ENCODE results near the gene MEGF11.

Gene MEGF11

DNA sequence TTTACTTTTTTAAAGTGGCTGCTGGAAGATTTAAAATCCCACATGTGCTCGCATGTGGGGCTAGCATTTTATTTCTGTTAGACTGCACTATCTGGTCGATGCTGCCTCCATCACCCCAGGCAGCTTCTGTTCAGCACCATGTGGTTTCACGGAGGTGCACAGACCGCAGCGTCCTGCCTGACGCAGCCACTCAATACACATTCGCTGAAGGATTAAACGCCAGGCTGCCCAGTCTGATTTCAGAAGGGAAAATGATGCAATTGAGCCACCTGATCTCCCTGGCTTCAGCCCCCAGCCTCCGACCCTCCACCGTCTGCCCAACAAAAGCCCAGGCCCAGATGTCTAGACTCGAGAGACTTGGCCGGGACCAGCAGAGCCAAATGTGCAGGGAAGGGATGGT, 84.5 kb downstream of the MEGF11 start:
- peak; percentile 52 for DNase-seq

GRCh38 chr15:66167854-66168253, 85.7 kb downstream of the MEGF11 start:
- DNase-seq: no peak

DNA sequence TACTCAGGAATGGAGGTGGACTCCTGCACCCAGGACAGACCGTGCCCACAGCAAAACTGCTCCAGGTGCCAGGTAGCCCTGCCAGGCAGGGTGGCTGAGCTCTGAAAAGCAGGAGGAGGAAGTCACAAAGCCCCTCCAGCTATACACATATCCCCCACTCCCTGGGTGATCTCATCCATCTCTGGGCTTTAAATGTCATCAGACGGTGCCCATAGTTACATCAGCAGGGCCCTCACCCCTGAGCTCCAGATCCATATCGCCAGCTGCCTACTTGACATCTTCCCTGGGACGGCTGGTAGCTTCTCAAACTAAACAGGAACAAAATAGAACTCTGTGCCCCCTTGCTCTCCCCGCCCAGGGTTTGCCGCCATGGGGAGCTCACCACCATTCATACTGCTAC, 87.7 kb downstream of the MEGF11 start:
- peak; percentile 13 for DNase-seq

DNA sequence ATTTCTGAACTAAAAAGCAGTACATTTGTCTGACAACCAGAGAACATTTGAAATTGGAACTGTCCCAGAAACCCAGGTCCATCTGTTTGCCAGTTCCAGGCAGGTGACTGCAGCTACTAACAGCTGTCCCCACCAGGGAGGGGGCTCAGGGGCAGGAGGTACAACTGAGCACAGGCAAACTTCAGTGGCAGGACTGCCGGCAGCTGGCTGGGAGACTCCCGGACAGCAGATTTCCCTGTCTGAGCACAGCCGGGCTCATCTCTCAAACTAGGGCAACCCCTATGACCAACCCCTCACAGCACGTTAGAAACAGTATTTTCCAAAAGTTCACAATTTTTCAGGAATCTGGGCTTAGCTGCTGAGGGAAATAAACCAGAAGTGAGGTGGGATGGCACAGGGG, 88.8 kb downstream of the MEGF11 start:
- no peak for DNase-seq

GRCh38 chr15:66163553-66163952, 90.0 kb downstream of the MEGF11 start:
- no peak for DNase-seq

- no peak for DNase-seq
Observed at GRCh38 chr15:66162286-66162685, 91.3 kb downstream of the MEGF11 start.

DNA sequence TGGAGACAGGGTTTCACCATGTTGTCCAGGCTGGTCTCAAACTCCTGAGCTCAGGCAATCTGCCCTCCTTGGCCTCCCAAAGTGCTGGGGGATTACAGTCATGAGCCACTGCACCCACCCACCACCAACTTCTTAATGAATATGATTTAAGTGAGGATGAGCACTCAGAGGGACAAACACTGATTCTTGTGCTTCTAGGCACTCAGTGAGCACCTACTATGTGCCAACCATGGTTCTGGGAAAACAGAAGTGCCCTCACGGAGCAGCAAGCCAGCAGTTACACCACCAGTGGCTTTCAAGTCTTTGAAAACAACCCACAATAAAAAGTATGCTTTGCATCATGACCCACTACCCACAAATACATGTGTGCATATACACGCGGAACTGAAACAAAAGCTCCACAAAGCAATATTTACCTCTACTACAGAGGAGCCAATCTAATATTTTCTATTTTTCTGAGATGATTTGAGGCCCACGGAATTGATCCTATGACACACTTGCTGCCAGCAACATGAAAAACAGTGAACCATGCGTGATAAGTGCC, 91.9 kb downstream of the MEGF11 start:
- DNase-seq: no peak

GRCh38 chr15:66161108-66161507, 92.4 kb downstream of the MEGF11 start:
- DNase-seq: no peak

DNA sequence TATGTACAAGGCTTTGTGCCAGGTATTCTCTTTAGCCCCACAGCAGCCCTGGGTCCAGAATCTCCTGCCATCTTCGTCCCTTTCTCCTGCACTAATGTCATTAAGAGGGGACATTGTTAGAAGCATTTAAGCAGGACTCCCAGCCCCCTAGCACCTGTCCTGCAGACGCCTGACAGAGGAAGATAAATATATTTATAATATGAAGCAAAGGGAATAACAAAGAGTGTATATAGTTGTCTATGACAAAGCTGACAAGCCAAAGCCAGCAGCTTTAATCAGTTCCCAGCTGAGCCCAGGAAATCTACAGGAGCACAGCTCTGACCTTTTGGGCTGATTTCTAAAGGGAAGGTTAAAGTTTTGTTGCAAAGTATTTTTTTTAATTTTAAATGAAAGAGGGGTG, 96.0 kb downstream of the MEGF11 start:
- no peak for DNase-seq

- DNase-seq: no peak
Observed at GRCh38 chr15:66156310-66156975, 97.1 kb downstream of the MEGF11 start.

DNA sequence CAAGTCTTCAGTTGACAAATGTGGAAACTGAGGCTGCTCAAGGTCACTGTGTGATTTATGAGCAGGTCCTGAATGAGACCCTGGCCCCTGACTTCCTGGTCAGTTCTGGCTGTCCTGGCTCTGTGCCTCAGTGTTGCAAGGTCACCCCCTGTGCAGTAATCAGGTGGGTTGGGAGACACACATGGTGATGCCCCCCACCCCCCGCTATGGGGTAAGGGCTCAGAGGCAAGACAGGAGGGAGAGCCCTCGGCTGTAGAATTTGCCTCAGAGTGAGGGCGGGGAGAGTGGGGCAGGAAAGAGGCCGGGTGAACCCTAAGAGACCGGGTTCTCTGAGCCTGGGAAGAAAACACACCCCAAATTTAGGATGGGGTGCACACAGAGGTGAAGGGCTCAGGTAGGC, 98.5 kb downstream of the MEGF11 start:
- no peak for DNase-seq

DNA sequence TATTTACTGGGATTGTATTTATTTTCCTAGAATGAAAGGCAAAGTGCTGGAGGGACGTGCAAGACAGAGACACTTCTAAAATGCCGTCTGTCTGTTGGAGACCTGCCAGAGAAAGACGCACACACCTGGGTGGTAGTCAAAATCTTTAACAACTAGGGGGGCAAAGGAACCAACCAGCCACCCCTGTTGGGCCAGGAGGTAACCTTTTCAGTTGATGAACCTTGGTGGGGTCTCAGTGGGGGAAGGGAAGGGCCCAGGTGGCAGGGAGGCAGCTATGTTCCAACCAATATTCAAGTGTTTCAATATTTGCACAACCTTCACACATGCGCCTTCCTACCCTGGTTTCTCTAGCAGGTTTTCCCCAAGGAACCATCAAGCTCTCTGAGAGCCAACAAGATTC, 99.0 kb downstream of the MEGF11 start:
- no peak for DNase-seq

DNA sequence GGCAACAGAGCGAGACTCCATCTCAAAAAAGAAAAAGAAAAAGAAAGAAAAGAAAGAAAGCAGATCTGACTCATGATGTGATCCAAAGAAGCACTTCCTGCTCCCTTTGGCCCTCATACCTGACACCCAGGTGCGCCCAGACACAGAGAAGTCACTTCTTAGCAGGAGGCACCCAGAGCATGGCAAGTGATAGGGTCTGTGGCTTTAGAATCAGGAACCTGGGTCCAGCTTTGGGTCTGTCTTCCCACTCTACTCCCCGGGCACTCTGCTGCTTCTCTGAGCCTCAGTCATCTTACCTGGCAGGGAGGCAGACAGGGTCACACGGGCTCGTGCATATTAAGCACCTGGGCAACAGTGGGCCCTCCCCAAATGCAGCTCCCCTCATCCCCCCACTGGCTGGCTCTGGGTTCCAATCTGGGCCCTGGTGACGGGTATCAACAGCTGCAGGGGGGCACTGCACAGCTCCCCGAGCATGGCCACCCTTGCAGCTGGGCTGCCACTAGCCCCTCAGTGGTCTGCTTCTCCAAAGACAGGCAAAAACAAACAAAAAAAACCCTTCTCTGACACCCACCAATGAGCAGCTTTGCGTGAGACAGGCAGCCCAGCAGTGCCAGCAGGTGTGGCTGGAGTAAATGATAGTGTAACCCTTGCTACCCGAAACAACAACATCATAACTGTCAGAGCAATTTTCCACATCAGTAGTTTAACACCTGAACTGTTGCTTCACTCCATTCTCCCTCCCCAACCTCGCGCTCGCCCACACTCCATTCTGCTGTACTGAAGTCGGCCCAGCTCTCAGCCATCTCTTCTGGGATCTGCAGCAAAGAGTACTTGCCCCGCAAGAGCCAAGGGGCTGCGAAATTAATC, 99.8 kb downstream of the MEGF11 start:
- DNase-seq: peak; percentile 27

- DNase-seq: no peak
Observed at GRCh38 chr15:66152650-66153049, 100.9 kb downstream of the MEGF11 start.

DNA sequence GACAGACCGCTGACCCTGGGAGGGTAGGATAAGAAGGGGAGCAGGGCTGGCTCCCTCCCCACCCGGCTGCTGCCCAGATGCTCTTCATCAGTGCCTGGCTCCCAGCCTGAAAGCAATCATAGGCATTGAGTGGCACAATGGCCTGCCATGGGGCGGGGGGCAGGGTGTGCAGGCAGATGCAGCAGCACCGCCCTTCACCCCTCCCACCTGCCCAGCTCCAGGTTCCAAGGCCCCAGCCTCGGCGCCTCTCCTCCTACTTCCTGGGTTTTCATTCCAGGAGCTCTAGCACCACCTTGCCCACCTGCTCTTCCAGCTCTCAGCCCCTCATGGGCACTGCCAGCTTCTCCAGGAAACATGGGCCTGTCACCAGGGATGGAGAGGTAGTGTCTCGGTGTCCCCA, 101.7 kb downstream of the MEGF11 start:
- peak; percentile 63 for DNase-seq

- no peak for DNase-seq
Observed at GRCh38 chr15:66149871-66150270, 103.7 kb downstream of the MEGF11 start.

DNA sequence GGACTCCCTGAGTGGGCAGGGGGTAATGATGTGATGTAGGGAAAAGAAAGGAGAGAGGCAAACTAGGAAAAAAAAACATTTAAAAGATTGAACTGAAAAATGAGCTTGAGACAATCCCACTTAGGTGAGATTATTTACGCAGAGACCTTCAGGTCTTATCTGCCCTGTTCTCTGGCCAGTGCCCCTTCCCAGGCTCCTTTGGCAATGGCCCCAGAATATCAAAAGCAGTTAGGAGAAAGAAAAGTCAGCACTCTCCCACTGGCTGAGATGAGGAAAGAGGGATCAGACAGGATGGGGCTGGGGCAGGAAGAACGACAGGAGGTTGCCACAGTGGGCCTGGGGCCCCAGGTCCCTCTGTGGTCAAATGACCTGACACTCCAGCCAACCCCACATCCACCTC, 105.4 kb downstream of the MEGF11 start:
- DNase-seq: no peak

- no peak for DNase-seq
Observed at GRCh38 chr15:66147440-66147839, 106.1 kb downstream of the MEGF11 start.

GRCh38 chr15:66145726-66146182, 107.8 kb downstream of the MEGF11 start:
- no peak for DNase-seq

DNA sequence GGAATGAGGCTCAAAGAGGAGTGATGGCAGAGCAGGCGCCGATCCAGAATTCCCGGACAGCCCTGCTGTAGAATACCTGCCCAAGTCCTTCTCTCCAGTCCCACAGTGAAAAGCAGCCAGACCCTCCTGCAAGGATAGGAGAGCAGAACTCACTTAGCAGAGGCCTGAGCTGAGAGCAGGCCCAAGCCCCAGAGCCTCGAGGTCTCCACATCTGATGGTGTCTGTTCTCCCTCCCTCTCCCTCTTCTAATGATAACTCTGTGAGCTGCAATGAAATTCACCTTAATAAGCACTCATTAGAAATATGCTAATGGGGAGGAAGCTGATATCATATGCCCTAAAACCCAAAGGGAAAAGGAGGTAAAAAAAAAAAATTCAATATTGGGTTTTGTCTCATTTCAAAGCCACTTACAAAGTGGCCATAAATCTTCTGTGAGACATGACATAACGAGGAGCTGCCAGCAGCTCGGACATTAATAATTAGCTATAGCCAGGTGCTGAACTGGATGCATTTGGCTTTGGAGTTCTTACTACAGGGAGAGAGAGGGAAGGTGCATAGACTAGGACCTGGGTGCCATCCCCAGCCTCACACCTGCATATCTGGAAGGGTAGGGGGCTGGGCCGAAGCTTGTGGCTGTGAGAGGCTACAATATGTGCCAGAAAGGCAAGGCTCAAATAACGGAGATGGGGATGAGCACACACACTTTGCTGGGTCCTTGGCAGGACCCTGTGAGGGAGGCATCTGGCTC, 108.4 kb downstream of the MEGF11 start:
- DNase-seq: peak; percentile 41

DNA sequence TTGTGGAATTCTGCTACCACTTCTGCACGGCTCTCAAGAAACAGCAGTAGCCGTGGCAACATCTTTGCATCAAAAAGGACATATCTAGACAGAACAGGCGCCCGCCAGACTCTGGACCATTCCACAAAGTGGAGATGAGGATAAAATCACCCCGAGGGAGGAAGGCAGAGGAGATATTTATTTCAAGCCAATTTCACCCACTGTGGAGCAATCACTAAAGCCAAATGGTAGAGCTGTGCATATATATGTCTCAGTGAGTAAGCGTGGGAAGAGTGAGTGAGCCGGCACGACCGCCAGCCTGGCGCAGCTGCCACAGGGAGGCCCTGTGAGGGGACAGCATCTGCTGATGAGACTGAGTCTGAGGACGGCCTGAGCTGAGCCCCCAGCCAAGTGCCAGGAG, 111.3 kb downstream of the MEGF11 start:
- no peak for DNase-seq

DNA sequence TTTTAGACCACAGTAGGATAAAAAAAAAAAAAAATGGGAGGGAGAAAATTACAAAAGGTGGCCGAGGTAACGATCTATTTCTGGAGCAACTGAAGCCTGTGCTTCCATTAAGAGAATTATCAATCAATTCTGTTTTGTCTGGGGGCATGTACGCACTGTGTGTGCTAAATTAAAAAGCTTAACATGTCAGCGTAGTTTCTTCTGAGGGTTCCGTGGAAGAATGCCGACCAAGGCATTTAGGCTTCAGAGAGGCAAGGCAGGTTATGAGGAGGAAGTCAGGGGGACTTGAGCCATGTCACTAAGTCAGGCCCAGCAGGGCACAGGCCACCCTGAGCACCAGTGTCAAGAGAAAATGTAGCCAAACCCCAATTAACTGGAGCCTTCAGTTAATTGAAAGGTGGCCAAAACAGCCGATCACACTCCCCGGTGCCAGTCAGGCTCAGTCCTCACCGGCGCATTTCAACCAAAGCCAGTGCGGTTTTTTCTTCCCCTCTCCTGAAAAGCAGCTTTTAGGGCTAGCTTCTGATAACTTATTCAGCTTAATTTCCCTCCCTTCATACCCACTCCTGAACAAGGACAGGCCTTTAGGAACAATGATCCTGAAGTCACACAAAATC, 113.9 kb downstream of the MEGF11 start:
- no peak for DNase-seq

Data from NCI-H2107 (cell line).